HL-60 (cell line): ENCODE measurements around the gene NRXN3.

ENCODE experiments used
- CTCF ChIP-seq: IDR thresholded peaks from one replicate; pipeline ENCODE4 v1.5.1; 2011; ENCODE audit warnings: low read length, control low read depth, inconsistent platforms; ENCODE audit not compliant: insufficient read depth
- POLR2AphosphoS5 ChIP-seq: IDR thresholded peaks from 2 replicates; pipeline ENCODE4 v1.6.1; 2012; ENCODE audit warnings: low read depth
- SPI1 ChIP-seq: IDR thresholded peaks from 2 replicates; pipeline ENCODE4 v1.6.1; 2012; ENCODE audit warnings: low read depth, mild to moderate bottlenecking, borderline replicate concordance
- TF ChIP-seq, protein P1 (sequence below): IDR thresholded peaks from 2 replicates; pipeline ENCODE4 v1.6.1; 2012; ENCODE audit warnings: low read depth; ENCODE audit not compliant: insufficient replicate concordance

DNA sequence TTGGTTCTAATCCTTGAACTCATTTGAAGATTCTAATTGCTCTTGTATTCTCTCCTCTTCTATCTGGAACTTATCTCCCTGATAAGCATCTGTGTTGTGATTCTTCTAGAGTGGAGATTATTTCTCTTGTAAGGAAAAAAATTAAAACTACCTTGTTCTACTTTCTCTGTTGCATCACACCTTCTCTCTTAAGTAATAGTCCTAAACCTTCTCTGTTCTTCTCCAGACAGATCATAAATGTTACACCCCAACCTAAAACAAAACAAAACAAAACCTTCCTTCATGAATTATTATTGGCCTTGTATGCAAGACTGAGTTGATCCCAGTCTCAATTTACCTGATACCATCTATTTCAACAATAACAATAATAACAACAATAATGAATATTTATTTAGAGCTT is 1429.1 kb downstream of the NRXN3 start:
- no peak for TF ChIP-seq CTCF
- no peak for TF ChIP-seq POLR2AphosphoS5
- TF ChIP-seq, protein P1, sequence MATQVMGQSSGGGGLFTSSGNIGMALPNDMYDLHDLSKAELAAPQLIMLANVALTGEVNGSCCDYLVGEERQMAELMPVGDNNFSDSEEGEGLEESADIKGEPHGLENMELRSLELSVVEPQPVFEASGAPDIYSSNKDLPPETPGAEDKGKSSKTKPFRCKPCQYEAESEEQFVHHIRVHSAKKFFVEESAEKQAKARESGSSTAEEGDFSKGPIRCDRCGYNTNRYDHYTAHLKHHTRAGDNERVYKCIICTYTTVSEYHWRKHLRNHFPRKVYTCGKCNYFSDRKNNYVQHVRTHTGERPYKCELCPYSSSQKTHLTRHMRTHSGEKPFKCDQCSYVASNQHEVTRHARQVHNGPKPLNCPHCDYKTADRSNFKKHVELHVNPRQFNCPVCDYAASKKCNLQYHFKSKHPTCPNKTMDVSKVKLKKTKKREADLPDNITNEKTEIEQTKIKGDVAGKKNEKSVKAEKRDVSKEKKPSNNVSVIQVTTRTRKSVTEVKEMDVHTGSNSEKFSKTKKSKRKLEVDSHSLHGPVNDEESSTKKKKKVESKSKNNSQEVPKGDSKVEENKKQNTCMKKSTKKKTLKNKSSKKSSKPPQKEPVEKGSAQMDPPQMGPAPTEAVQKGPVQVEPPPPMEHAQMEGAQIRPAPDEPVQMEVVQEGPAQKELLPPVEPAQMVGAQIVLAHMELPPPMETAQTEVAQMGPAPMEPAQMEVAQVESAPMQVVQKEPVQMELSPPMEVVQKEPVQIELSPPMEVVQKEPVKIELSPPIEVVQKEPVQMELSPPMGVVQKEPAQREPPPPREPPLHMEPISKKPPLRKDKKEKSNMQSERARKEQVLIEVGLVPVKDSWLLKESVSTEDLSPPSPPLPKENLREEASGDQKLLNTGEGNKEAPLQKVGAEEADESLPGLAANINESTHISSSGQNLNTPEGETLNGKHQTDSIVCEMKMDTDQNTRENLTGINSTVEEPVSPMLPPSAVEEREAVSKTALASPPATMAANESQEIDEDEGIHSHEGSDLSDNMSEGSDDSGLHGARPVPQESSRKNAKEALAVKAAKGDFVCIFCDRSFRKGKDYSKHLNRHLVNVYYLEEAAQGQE = no peak
- TF ChIP-seq SPI1 = no peak
